Stimulated activated CD8-positive, alpha-beta memory T cell treated with anti-CD3 and anti-CD28 coated beads, Interleukin-2, amount 100 ng/mL, for 1 hour (primary cell): ENCODE data around the gene C12orf54.
A peak's percentile ranks its signal among the peaks of the same experiment; 100 is the strongest.
"Not testable (repeated sequence)": the region's sequence is repeated elsewhere in the genome, so short reads cannot be mapped to it uniquely, and the experiment has no call there.

ENCODE experiments used
- DNase-seq, 2 donors: peaks; one replicate each; pipeline ENCODE4 v3.0.0-alpha.2; 2020; ENCODE audit warnings: low read depth in 2 of 2

The C12orf54 gene

DNA sequence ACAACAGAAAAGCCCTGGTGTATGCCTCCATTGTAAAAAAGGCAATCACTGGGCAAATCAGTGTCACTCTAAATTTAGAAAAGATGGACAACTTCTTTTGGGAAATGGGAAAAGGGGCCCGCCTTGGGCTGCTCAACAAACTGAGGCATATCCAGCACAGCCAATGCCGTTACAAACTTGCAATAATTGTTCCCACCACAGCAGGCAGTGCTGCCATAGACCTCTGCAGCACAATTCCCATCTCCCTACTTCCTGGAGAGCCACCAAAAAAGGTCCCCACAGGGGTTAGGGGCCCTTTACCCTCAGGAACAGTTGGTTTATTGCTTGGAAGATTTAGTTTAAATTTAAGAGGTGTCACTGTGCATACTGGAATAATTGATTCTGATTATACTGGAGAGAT, 26.7 kb downstream of the C12orf54 start:
- DNase-seq = no peak

DNA sequence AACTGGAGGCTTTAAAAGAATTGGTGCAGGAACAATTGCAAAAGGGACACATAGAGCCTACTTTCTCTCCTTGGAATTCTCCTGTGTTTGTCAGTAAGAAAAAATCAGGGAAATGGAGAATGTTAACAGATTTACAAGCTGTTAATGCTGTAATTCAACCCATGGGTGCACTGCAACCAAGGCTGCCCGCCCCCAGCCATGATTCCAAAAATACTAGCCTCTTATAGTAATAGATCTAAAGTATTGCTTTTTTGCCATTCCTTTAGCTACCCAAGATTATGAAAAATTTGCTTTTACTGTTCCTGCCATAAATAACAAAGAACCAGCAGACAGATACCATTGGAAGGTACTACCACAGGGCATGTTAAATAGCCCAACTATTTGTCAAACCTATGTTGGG, 27.8 kb downstream of the C12orf54 start:
- no peak for DNase-seq

DNA sequence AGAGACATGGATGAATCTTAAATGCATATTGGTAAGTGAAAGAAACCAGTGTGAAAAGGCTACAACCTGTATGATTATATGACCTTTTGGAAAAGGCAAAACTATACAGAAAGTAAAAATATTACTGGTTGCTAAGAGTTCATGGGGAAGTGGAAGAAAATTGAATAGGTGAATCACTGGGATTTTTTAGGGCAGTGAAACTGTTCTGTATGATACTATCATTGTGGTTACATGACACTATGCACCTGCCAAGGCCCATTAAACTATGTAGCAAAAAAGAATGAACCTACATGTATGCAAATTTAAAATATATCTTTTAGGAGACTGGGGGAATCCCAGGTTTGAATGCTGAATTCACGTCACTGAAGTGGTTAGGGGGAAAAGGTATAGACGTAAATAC, 30.6 kb downstream of the C12orf54 start:
- DNase-seq = no peak

- no peak for DNase-seq
Measured at GRCh38 chr12:48514728-48515127, 32.4 kb downstream of the C12orf54 start.

- DNase-seq = not testable (repeated sequence)
Measured at GRCh38 chr12:48520381-48520780, 38.1 kb downstream of the C12orf54 start.

DNA sequence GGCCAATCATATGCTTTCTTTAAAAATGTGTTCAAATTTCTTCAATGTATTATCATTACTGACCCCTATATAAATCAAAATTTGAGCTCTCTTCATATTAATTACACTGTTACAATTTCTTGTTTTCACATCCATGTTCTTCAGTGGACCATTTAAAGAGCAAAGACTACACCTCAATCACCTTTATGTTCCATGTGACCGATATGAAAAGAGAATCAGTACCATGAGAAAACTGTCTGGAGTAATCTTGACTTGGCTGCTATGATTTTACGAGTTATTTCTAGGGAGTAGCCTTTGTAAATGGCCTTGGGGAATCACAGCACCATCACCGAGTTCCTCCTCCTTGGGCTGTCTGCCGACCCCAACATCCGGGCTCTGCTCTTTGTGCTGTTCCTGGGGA, 43.0 kb downstream of the C12orf54 start, which contains the start of gene OR8S1:
OR8S1 (plus strand) TSS at position 301 of the 400 bp plus-strand sequence; CDS start at position 301, 0 bp downstream.
- no peak for DNase-seq

DNA sequence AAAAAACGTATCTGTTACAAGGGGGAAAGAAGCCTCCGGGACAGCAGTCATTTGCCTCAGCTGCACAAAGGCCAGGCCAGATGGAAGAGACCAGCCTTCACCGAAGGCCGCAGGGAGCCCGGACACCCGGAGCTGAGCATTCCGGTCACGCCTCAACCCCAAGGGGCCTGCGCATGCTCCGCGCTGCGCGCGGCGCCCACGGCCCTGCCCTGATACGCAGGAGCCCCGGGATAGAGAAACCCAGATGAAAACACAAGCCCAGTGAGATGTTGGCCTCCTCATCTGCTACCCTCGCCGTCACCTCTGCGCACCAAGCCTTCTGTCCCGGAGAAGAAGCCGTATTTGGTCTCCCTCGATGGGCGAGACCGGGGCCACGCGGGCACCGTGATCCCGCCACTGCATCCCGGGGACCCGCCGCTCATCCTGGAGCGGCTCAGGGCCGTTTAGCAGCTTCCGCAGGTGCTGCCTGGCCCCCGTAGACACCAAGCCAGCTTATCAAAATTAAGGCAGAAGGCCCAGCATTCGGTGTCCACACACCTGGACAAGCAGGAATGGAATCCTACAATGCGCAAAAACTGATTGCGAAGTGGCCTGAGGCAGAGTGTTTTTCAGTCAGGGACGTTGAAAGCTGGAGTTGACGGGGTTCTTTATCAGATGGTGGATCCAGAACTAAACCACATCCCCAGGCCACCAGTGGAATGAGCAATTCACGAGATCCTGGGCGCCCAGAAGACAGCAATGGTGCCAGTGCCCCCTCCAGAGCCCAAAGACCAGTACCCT, 45.8 kb downstream of the C12orf54 start:
- DNase-seq = no peak

GRCh38 chr12:48532601-48533000, 50.3 kb downstream of the C12orf54 start:
- no peak for DNase-seq

DNA sequence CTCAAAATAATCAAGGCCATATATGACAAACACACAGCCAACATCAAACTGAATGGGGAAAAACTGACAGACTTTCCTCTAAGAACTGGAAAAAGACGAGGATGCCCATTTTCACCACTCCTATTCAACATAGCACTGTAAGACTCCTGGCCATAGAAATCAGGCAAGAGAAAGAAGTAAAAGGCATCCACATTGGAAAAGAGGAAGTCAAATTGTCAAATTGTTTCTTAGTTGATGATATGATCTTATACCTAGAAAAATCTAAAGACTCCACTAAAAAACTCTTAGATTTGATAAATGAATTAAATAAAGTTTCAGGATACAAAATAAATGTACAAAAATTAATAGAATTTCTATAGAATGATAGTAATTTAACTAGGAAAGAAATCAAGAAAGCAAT, 54.3 kb downstream of the C12orf54 start:
- DNase-seq = no peak

- peak in 1 of 2 donors; percentile 18 for DNase-seq
Measured at GRCh38 chr12:48542300-48542928, 60.1 kb downstream of the C12orf54 start.

DNA sequence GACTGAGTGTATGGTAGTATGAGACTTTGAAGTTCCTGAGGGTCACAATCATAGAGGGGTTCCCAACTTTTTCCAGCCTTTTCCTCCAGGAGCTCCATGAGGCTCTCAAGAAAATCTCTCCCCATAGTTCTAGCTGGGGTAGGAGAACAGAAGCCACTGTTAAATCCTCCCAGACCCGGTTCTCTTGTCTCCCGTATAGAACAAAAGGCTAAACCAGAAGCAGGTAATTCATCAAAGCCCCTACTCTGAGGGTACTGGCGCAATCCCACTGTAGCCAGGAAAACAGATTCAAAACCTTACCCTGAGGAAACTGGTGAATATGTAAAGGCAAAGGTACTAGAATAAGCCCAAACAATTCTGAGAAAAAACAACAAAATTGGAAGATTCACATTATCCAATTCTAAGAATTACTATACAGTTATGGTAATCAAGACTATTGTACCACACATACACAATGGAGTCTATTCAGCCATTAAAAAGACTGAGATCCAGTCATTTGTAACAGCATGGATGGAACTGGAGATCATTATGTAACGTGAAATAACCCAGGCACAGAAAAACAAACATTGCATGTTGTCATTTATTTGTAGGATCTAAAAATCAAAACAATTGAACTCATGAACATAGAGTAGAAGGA, 63.7 kb downstream of the C12orf54 start:
- no peak for DNase-seq
